Fibroblast of pulmonary artery (primary cell): ENCODE data around the gene NAPSA.

ENCODE experiments used
- DNase-seq: peaks from one replicate; pipeline ENCODE4 v3.0.0-alpha.2; 2010; ENCODE audit warnings: low read depth
- H3K4me3 ChIP-seq: replicated peaks from 2 replicates; pipeline ENCODE4 v1.5.1; 2011; ENCODE audit warnings: low read depth, mild to moderate bottlenecking, control low read depth, low read length, moderate library complexity
- CTCF ChIP-seq: IDR thresholded peaks from 2 replicates; pipeline ENCODE4 v1.5.1; 2011; ENCODE audit warnings: mild to moderate bottlenecking, control low read depth, low read length, inconsistent platforms; ENCODE audit errors: missing control alignments

The NAPSA gene

DNA sequence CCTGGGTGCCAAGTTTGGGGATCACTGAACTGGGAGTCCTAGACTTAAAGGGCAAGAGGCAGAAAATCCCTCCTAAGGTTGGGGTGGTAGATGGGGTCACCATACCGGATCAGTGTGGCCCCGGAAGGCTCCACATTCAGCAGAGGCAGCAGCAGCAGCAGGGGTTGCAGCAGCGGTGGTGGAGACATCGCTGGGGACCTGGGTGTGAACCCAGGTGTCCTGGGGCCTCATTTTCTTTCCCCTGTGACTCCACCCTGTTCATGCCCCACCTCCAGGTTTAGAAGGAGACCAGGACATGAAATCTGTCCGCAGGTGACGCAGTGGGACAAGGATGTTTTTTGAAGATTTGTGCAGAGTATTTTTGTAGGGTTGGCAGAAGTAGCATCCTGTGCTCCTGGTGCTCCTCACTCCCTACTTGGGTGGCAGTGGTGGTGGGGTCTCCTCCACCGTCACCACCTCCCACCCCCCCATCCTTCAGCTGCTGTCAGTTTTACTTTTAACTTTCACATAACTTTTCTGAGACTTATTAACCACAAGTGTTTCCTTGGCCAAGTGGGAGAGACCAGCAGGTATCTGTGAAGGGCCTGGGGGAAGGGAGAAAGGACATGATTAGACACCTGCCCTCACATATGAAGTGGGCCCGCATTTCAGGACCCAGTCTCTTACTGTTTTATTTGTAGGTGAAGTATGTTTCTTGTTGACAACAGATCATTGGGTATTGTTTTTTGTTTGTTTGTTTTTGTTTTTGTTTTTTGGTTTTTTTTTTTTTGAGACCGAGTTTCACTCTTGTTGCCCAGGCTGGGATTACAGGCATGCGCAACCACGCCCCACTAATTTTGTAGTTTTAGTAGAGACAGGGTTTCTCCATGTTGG, at the start of gene NAPSA:
TSS of gene NAPSA (minus strand) at position 206 of the 873 bp plus-strand sequence. CDS start at position 188, 18 bp downstream.
- no peak for TF ChIP-seq CTCF
- H3K4me3 ChIP-seq = no peak within 1 kb of the TSS
- DNase-seq = no peak

- TF ChIP-seq CTCF = no peak
- no peak overlapping the region for H3K4me3 ChIP-seq
- no peak for DNase-seq
Measured at GRCh38 chr19:50413531-50413930, 48.1 kb upstream of the NAPSA start.

GRCh38 chr19:50413096-50413495, 47.7 kb upstream of the NAPSA start:
- DNase-seq = no peak
- H3K4me3 ChIP-seq = no peak overlapping the region
- TF ChIP-seq CTCF = no peak

DNA sequence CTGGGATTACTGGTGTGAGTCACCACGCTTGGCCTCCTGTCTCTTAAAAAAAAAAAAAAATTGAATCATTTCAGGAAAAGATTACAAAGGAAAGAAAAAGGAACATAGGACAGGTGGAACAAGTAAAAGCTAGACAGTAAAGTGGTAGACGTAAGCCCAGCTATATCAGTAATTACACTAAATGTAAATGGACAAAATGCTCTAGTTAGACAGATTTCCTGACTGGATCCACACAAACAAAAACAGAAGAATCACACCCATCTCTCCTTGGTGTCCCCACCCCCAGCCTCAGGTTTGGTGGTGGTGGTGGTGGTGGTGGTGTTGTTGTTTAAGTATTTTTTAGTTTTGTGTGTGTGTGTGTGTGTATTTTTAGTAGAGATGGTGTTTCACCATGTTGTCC, 47.0 kb upstream of the NAPSA start:
- no peak overlapping the region for H3K4me3 ChIP-seq
- no peak for TF ChIP-seq CTCF
- DNase-seq = no peak

GRCh38 chr19:50410109-50410508, 44.7 kb upstream of the NAPSA start:
- no peak for TF ChIP-seq CTCF
- no peak overlapping the region for H3K4me3 ChIP-seq
- no peak for DNase-seq

- no peak for DNase-seq
- H3K4me3 ChIP-seq = no peak overlapping the region
- no peak for TF ChIP-seq CTCF
Measured at GRCh38 chr19:50409347-50409746, 43.9 kb upstream of the NAPSA start.

GRCh38 chr19:50406829-50407228, 41.4 kb upstream of the NAPSA start:
- DNase-seq = no peak
- TF ChIP-seq CTCF = no peak
- no peak overlapping the region for H3K4me3 ChIP-seq
